GM12892 (cell line): ENCODE measurements around the gene CHMP1A.

Experiments used
- DNase-seq: peaks from one replicate; pipeline ENCODE4 v3.0.0; 2011; ENCODE audit not compliant: insufficient read length
- FAIRE-seq: peaks from 2 replicates; lab custom pipeline; 2011; peaks lifted over from hg19 to GRCh38; lab: Jason Lieb, UNC
- POLR2A ChIP-seq: IDR thresholded peaks from 2 replicates; pipeline ENCODE4 v1.6.1; 2011; ENCODE audit warnings: low read depth, low read length, control low read depth
- POLR2AphosphoS5 ChIP-seq: IDR thresholded peaks from 2 replicates; pipeline ENCODE4 v1.6.1; 2011; ENCODE audit warnings: low read depth, low read length, control low read depth
- TAF1 ChIP-seq: IDR thresholded peaks from 2 replicates; pipeline ENCODE4 v1.6.1; 2011; ENCODE audit warnings: low read depth, mild to moderate bottlenecking, control low read depth, low read length, borderline replicate concordance

The CHMP1A gene

GRCh38 chr16:89629827-89630610 lies 27.5 kb downstream of the CHMP1A start:
- DNase-seq: no peak
- FAIRE-seq: no peak
- TF ChIP-seq TAF1: no peak
- TF ChIP-seq POLR2AphosphoS5: no peak
- TF ChIP-seq POLR2A: no peak

- no peak for FAIRE-seq
- TF ChIP-seq TAF1 (no peak), POLR2A (no peak), POLR2AphosphoS5 (no peak)
- DNase-seq: no peak
These were observed 32.4 kb downstream of the CHMP1A start for GRCh38 chr16:89624777-89625761.

- FAIRE-seq: no peak
- TF ChIP-seq TAF1 (no peak), POLR2AphosphoS5 (no peak)
- DNase-seq: no peak
These were observed 33.8 kb downstream of the CHMP1A start for GRCh38 chr16:89623511-89624261.

- FAIRE-seq: no peak
- no peak for DNase-seq
- TF ChIP-seq POLR2AphosphoS5 (no peak), TAF1 (no peak), POLR2A (no peak)
These were observed 35.7 kb downstream of the CHMP1A start for GRCh38 chr16:89621698-89622409.

GRCh38 chr16:89621136-89621697 lies 36.3 kb downstream of the CHMP1A start:
- FAIRE-seq (no peak), DNase-seq (no peak)
- TF ChIP-seq TAF1 (no peak), POLR2A (no peak), POLR2AphosphoS5 (no peak)

- no peak for TF ChIP-seq TAF1
- no peak for TF ChIP-seq POLR2A
- TF ChIP-seq POLR2AphosphoS5: no peak
- FAIRE-seq: no peak
These were observed 37.1 kb downstream of the CHMP1A start for GRCh38 chr16:89620406-89620841.

GRCh38 chr16:89619840-89620239 lies 37.7 kb downstream of the CHMP1A start:
- TF ChIP-seq TAF1: no peak
- no peak for TF ChIP-seq POLR2AphosphoS5
- no peak for TF ChIP-seq POLR2A
- FAIRE-seq (no peak), DNase-seq (no peak)

More at GRCh38 chr16:89620406-89620841, 37.1 kb downstream of the CHMP1A start:
- DNase-seq: no peak

GRCh38 chr16:89618109-89618998 lies 39.2 kb downstream of the CHMP1A start:
- DNase-seq (no peak), FAIRE-seq (no peak)

GRCh38 chr16:89617036-89617435 lies 40.5 kb downstream of the CHMP1A start:
- FAIRE-seq (no peak), DNase-seq (no peak)
- TF ChIP-seq POLR2A: no peak
- no peak for TF ChIP-seq POLR2AphosphoS5
- TF ChIP-seq TAF1: no peak

More at GRCh38 chr16:89618109-89618998, 39.2 kb downstream of the CHMP1A start:
- TF ChIP-seq POLR2A: no peak
- TF ChIP-seq POLR2AphosphoS5: no peak
- no peak for TF ChIP-seq TAF1

- FAIRE-seq (no peak), DNase-seq (no peak)
- TF ChIP-seq TAF1 (no peak), POLR2AphosphoS5 (no peak), POLR2A (no peak)
These were observed 40.9 kb downstream of the CHMP1A start for GRCh38 chr16:89616623-89617022.
